IMR-90 (cell line): ENCODE measurements around the gene RAD23B. TPM values are rescaled to one million over a fixed set of nuclear protein-coding genes. Genes with fewer than 3 reads are reported as not detected.

Source experiments
- ATAC-seq: fragments of 200-7000 bp; cut with Tn5 transposase; 2 replicates; pipeline ENCODE4 v1.9.1; 2020; ENCODE audit warnings: low read depth, mild to moderate bottlenecking, moderate library complexity
- BruUV-seq: library from RNA; stranded (reverse); fragments of 400-500 nt; replicated peaks from 2 replicates; lab custom pipeline; 2021; lab: Mats Ljungman, UMichigan
- CTCF ChIA-PET: fragments of 300-600 bp; formaldehyde crosslinking; extraction: SDS; loops from one replicate; lab custom pipeline; 2021; ENCODE audit warnings: antibody characterized with exemption; lab: Yijun Ruan, JAX
- POLR2A ChIA-PET: fragments of 300-600 bp; sonication (Branson Sonifier 250); formaldehyde crosslinking; loops from one replicate; lab custom pipeline; 2022; ENCODE audit warnings: antibody characterized with exemption; ENCODE audit not compliant: unreplicated experiment; lab: Charles Lee
- DNase-seq: peaks from one replicate; pipeline ENCODE4 v3.0.0; 2013
- H2AFZ ChIP-seq: replicated peaks from 2 replicates; pipeline ENCODE3; 2013; ENCODE audit warnings: low read length, mild to moderate bottlenecking; ENCODE audit not compliant: poor library complexity
- H2AK5ac ChIP-seq: 2 replicates; pipeline ENCODE4 v1.6.1; 2013; ENCODE audit warnings: low read depth, low read length, inconsistent platforms
- H2AK9ac ChIP-seq: replicated peaks from 2 replicates; pipeline ENCODE3; 2013; ENCODE audit warnings: mild to moderate bottlenecking, low read depth, low read length, moderate library complexity; ENCODE audit not compliant: poor library complexity
- H2BK120ac ChIP-seq: 2 replicates; pipeline ENCODE4 v1.6.1; 2013; ENCODE audit warnings: low read depth, low read length, inconsistent platforms
- H2BK15ac ChIP-seq: 3 replicates; pipeline ENCODE4 v1.6.1; 2013; ENCODE audit warnings: low read depth, low read length, inconsistent platforms
- H2BK20ac ChIP-seq: 2 replicates; pipeline ENCODE4 v1.6.1; 2013; ENCODE audit warnings: low read depth, mild to moderate bottlenecking, inconsistent platforms, low read length, moderate library complexity
- H2BK5ac ChIP-seq: 2 replicates; pipeline ENCODE4 v1.6.1; 2013; ENCODE audit warnings: mild to moderate bottlenecking, low read depth, low read length, inconsistent platforms; ENCODE audit not compliant: poor library complexity, severe bottlenecking
- H3K14ac ChIP-seq: replicated peaks from 2 replicates; pipeline ENCODE4 v1.6.1; 2013; ENCODE audit warnings: low read depth, low read length, inconsistent platforms
- H3K18ac ChIP-seq: 2 replicates; pipeline ENCODE4 v1.6.1; 2013; ENCODE audit warnings: low read depth, low read length, control low read depth
- H3K23ac ChIP-seq: 2 replicates; pipeline ENCODE4 v1.6.1; 2013; ENCODE audit warnings: low read depth, low read length, inconsistent platforms
- H3K27ac ChIP-seq: 2 replicates; pipeline ENCODE4 v1.5.1; 2013; ENCODE audit warnings: mild to moderate bottlenecking, control low read depth, low read length; ENCODE audit not compliant: insufficient read depth
- H3K27me3 ChIP-seq: 2 replicates; pipeline ENCODE4 v1.6.1; 2013; ENCODE audit warnings: low read length; ENCODE audit not compliant: control insufficient read depth, insufficient read depth
- H3K36me3 ChIP-seq: 2 replicates; pipeline ENCODE4 v1.6.1; 2013; ENCODE audit warnings: low read length, mixed read lengths; ENCODE audit not compliant: control insufficient read depth, insufficient read depth
- H3K4ac ChIP-seq: 2 replicates; pipeline ENCODE4 v1.6.1; 2013; ENCODE audit warnings: low read depth, low read length, inconsistent platforms
- H3K4me1 ChIP-seq: 2 replicates; pipeline ENCODE4 v1.6.1; 2013; ENCODE audit warnings: low read length, mixed read lengths; ENCODE audit not compliant: control insufficient read depth, insufficient read depth
- H3K4me2 ChIP-seq: 2 replicates; pipeline ENCODE4 v1.6.1; 2013; ENCODE audit warnings: low read depth, mild to moderate bottlenecking, control low read depth, low read length, moderate library complexity
- H3K4me3 ChIP-seq: 2 replicates; pipeline ENCODE4 v1.5.1; 2013; ENCODE audit warnings: low read depth, mild to moderate bottlenecking, control low read depth, low read length, moderate library complexity; ENCODE audit not compliant: insufficient read depth
- H3K56ac ChIP-seq: 2 replicates; pipeline ENCODE4 v1.6.1; 2013; ENCODE audit warnings: low read length, inconsistent platforms; ENCODE audit not compliant: insufficient read depth; ENCODE audit errors: extremely low read depth
- H3K79me1 ChIP-seq, 2 experiments: 2 replicates each; pipeline ENCODE4 v1.6.1; 2013; ENCODE audit warnings: low read length in 2 of 2, inconsistent platforms in 1 of 2, low read depth in 1 of 2
- H3K9ac ChIP-seq: 2 replicates; pipeline ENCODE4 v1.6.1; 2013; ENCODE audit warnings: low read depth, low read length, control low read depth
- H3K9me1 ChIP-seq: 2 replicates; pipeline ENCODE4 v1.6.1; 2013; ENCODE audit warnings: low read length, inconsistent platforms; ENCODE audit not compliant: insufficient read depth
- H3K9me3 ChIP-seq: 2 replicates; pipeline ENCODE4 v1.6.1; 2013; ENCODE audit warnings: low read length; ENCODE audit not compliant: control insufficient read depth, insufficient read depth
- H4K20me1 ChIP-seq: 2 replicates; pipeline ENCODE4 v1.6.1; 2013; ENCODE audit warnings: low read length, inconsistent platforms; ENCODE audit not compliant: insufficient read depth
- H4K5ac ChIP-seq: 2 replicates; pipeline ENCODE4 v1.6.1; 2013; ENCODE audit warnings: mild to moderate bottlenecking, low read depth, low read length, control low read depth
- H4K8ac ChIP-seq, 2 experiments: 2 replicates each; pipeline ENCODE4 v1.6.1; 2013; ENCODE audit warnings: low read depth in 2 of 2, low read length in 2 of 2, control low read depth in 1 of 2, inconsistent platforms in 1 of 2
- H4K91ac ChIP-seq: 2 replicates; pipeline ENCODE4 v1.6.1; 2013; ENCODE audit warnings: low read depth, low read length, inconsistent platforms; ENCODE audit not compliant: insufficient read depth
- CEBPB ChIP-seq: IDR thresholded peaks from 2 replicates; pipeline ENCODE4 v1.6.1; 2012; ENCODE audit warnings: low read depth, low read length, improper control_type of control experiment
- CHD1 ChIP-seq: IDR thresholded peaks from 2 replicates; pipeline ENCODE4 v1.6.1; 2012; ENCODE audit warnings: low read depth, low read length, improper control_type of control experiment
- CTCF ChIP-seq: conservative IDR thresholded peaks from 2 replicates; pipeline ENCODE4 v1.5.1; 2012; ENCODE audit warnings: mild to moderate bottlenecking, low read depth, low read length, improper control_type of control experiment
- ELK1 ChIP-seq: fragments of 150-350 bp; IDR thresholded peaks from 2 replicates; pipeline ENCODE4 v1.6.1; 2016; ENCODE audit warnings: low read depth, mild to moderate bottlenecking, low read length, moderate library complexity, borderline replicate concordance
- MAFK ChIP-seq: IDR thresholded peaks from 2 replicates; pipeline ENCODE4 v1.6.1; 2012; ENCODE audit warnings: low read depth, low read length, improper control_type of control experiment
- MAZ ChIP-seq: IDR thresholded peaks from 2 replicates; pipeline ENCODE4 v1.6.1; 2012; ENCODE audit warnings: low read depth, mild to moderate bottlenecking, low read length, improper control_type of control experiment, moderate library complexity, borderline replicate concordance
- MXI1 ChIP-seq: IDR thresholded peaks from 2 replicates; pipeline ENCODE4 v1.6.1; 2012; ENCODE audit warnings: low read depth, mild to moderate bottlenecking, low read length, moderate library complexity, borderline replicate concordance
- SMC3 ChIP-seq: fragments of 150-350 bp; IDR thresholded peaks from 2 replicates; pipeline ENCODE4 v1.6.1; 2016; ENCODE audit warnings: low read depth, mild to moderate bottlenecking, antibody characterized with exemption, low read length, moderate library complexity
- WGBS, 2 experiments: methylation state at CpG; one replicate each; pipeline versions ENCODE4 v1.1.5 to v1.1.7; 2013; ENCODE audit warnings: missing lambda C conversion rate in 2 of 2; ENCODE audit not compliant: insufficient read length in 1 of 2; ENCODE audit errors: extremely low coverage in 2 of 2; 5-methylcytosine and 5-hydroxymethylcytosine counted together
- dilution Hi-C: fragments of 300-500 bp; cut with HindIII; formaldehyde crosslinking; loops from one replicate; pipeline ENCODE4 v1.14.3; 2018; ENCODE audit warnings: low sequenced_read_pairs; ENCODE audit not compliant: unreplicated experiment
- in situ Hi-C: fragments of 300-500 bp; cut with MboI; formaldehyde crosslinking; loops from 3 replicates; pipeline ENCODE4 v1.14.3; 2019; ENCODE audit warnings: low sequenced_read_pairs, inconsistent platforms, mixed read lengths
- intact Hi-C: fragments of 100-400 bp; cut with micrococcal nuclease; formaldehyde crosslinking; loops from 2 replicates; pipeline ENCODE4 v1.10.0; 2022
- polyA plus RNA-seq, 3 experiments: library from polyadenylated mRNA; depleted of rRNA; stranded (reverse); fragments of >200 nt; gene quantifications; 2 replicates each; pipeline ENCODE4 v1.2.3, GENCODE V29; 2012; ENCODE audit warnings: low replicate concordance in 1 of 3
- total RNA-seq: library from RNA; depleted of rRNA; stranded (reverse); fragments of >200 nt; gene quantifications from 2 replicates; pipeline ENCODE4 v1.2.3, GENCODE V29; 2012
- TF ChIP-seq, protein P1 (sequence below): fragments of 150-350 bp; IDR thresholded peaks from 2 replicates; pipeline ENCODE4 v1.6.1; 2017; ENCODE audit warnings: mild to moderate bottlenecking, antibody characterized with exemption, low read length, low read depth

The RAD23B gene
- total and polyA plus RNA-seq, 2 of the 4 experiments (the other 2 are of a cell fraction) = 126 to 148 TPM

GRCh38 chr9:107368696-107369095 lies 85.6 kb downstream of the RAD23B start:
- no peaks in the 10 kb centered on the region for H3K79me1 ChIP-seq
- DNase-seq (no peak), ATAC-seq (no peak)
- intact Hi-C loops (no loop called here), in situ Hi-C loops (no loop called here), dilution Hi-C loops (no loop called here)
- H4K91ac ChIP-seq = no peak overlapping the region
- no peaks in the 10 kb centered on the region for H3K9me3 ChIP-seq
- no peak overlapping the region for H3K18ac ChIP-seq
- 64% methylated on average over 6 of the region's 9 CpGs; no CpG with 5 or more reads in 1 of the 2 experiments for WGBS, 2 experiments
- H3K4me1 ChIP-seq = no peaks in the 10 kb centered on the region
- no peak overlapping the region for H2AK5ac ChIP-seq
- no peak overlapping the region for H2BK20ac ChIP-seq
- no peak overlapping the region for H2AK9ac ChIP-seq
- H3K9ac ChIP-seq = no peak overlapping the region
- H4K5ac ChIP-seq = no peak overlapping the region
- peaks cover 3% of the 10 kb centered on the region for H3K27me3 ChIP-seq
- no peak overlapping the region for H2BK120ac ChIP-seq
- H3K36me3 ChIP-seq = no peaks in the 10 kb centered on the region
- H3K4ac ChIP-seq = no peak overlapping the region
- no peak overlapping the region for H2AFZ ChIP-seq
- no peak overlapping the region for H3K56ac ChIP-seq
- ChIA-PET POLR2A (no interaction called here), CTCF (interaction anchor here (1.0 kb wide), 1 partner anchor 27 kb away, joined by 3 read pairs; no protein-coding TSS in a partner anchor)
- no peak overlapping the region for H3K23ac ChIP-seq
- no peak overlapping the region for H2BK5ac ChIP-seq
- no peak for TF ChIP-seq SMC3
- TF ChIP-seq CTCF = no peak
- TF ChIP-seq MXI1 = no peak
- no peak for TF ChIP-seq CHD1
- TF ChIP-seq MAZ = no peak
- TF ChIP-seq, protein P1, sequence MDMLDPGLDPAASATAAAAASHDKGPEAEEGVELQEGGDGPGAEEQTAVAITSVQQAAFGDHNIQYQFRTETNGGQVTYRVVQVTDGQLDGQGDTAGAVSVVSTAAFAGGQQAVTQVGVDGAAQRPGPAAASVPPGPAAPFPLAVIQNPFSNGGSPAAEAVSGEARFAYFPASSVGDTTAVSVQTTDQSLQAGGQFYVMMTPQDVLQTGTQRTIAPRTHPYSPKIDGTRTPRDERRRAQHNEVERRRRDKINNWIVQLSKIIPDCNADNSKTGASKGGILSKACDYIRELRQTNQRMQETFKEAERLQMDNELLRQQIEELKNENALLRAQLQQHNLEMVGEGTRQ = no peak
- no peak for TF ChIP-seq ELK1
- no peak for TF ChIP-seq CEBPB
- no peak for TF ChIP-seq MAFK
- H2BK15ac ChIP-seq = no peak overlapping the region
- no peaks in the 10 kb centered on the region for H3K9me1 ChIP-seq
- H4K20me1 ChIP-seq = no peaks in the 10 kb centered on the region
- no peak overlapping the region for H3K4me3 ChIP-seq
- H3K27ac ChIP-seq = no peak overlapping the region
- H3K4me2 ChIP-seq = no peak overlapping the region
- no peak overlapping the region for H3K14ac ChIP-seq
- no peak overlapping the region for H4K8ac ChIP-seq
- no TSS peak for BruUV-seq
